ENCODE measurements around the gene TEX2.
"Not testable (repeated sequence)": the region's sequence is repeated elsewhere in the genome, so short reads cannot be mapped to it uniquely, and the experiment has no call there.

TEX2 gene

DNA sequence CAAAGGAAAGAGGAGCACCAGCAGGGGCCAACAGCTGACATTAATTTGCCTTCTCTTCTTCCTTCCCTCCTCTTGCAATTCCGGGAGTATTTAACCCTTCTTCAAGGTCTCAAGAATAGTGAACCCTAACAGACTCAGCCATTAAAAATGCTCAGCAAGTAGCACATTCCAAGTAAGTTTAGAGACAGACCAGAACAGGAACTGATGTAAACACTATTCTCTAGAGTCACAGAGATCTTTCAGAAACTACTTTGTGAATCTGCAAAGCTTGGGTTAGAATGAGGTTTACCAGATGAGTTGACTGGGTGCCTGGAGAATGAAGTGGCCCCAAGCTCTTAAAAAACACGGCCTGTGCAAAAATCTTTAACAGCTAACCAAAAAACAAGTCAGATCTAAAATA lies 50.9 kb downstream of the TEX2 start:
- DNase-seq (ENCODE audit: low read depth in 3 of 3): no peak

GRCh38 chr17:64209983-64210382 lies 53.1 kb downstream of the TEX2 start:
- no peak for DNase-seq (ENCODE audit: low read depth in 3 of 3)

DNA sequence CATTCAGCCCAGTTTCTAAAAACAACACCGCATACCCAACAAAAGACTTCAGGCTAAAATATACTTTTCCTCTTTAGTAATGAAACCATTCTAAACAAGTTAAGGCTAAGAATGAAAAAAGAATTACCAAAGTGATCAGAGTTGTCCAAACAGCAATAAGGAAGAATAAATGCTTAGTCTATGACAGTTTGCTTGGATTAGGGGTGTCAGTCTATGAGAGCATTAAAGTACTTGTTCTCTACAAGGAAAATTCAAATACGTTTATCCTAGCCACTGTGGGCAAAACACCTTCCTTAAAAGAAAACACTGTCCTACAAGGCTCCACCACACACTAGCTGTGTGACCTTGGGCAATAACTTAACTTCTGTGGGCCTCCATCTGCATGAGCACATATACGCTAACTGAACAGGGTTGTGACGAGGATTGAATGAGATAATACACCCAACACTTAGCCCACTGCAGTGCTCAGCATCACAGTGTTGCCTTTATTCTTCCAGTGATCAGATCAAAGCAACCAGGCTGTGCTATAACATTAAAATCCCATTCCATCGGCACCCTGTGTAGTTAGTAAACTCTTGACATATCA lies 53.6 kb downstream of the TEX2 start:
- DNase-seq (ENCODE audit: low read depth in 3 of 3): no peak

- DNase-seq (ENCODE audit: low read depth in 3 of 3): not testable (repeated sequence)
These were observed 54.4 kb downstream of the TEX2 start for GRCh38 chr17:64208656-64209055.

DNA sequence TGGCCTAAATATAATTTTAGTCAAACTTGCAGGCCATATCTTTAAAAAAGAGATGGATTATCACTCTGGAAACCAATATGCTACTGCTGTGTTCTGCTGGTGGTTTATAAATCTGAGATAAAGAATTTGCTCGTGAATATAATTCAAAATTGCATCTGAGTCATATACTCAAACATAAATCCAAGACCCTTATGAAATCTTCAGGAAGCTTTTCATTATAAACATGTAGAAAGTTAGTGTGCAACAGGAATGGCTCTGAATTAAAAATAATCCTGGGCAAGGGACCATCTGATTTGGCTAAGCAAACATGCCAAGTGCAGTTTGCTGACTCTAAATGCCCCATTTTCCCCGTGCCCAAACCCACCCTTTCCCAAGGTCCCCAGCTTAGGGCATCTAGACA lies 57.3 kb downstream of the TEX2 start:
- no peak for DNase-seq (ENCODE audit: low read depth in 3 of 3)

- DNase-seq (ENCODE audit: low read depth in 3 of 3): no peak
These were observed 59.4 kb downstream of the TEX2 start for GRCh38 chr17:64203630-64204029.

GRCh38 chr17:64202683-64203344 lies 60.2 kb downstream of the TEX2 start:
- DNase-seq (ENCODE audit: low read depth in 3 of 3): no peak

DNA sequence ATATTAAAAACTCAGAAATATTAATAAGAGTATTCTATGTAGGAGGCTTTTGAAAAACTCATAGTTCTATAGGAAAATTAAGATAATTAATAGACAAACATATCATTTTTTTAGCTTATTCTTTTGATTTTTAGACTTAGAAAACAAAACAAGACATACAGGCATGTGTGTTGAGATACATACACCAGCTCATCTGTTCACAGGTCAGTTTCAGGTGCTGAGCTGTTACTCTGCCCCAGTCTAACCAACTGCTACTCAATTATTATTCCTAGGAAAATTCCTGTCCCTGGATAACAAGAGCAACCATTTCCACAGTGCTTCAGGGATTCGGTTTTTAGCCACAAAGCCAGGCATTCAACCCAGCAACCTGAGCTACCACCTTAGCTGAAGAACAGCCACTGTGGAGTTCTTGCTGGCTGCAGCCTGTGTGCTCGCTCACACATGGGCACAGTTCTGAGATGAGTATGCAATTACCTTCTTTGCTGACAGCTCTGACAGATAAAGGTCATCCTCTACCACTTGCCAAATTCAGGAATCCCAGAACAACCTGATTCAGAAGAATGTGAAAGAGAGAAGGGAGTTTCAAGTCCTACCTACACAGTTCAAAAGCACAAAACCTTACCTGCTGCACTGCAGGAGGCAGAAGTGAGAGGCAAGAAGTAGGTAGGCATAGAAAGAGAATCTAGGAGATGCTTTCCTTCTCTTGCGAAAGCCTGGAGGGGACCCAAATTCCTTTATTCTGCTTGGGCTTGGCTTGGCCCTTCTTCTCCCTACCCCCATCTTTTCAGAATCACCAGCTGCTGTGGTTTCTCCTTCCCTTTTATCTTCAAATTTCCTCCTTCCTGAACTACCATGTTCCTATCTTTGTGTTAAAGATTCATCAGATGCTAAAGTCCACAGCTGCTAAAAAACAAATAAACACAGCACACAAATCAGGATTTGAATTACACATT lies 62.7 kb downstream of the TEX2 start:
- no peak for DNase-seq (ENCODE audit: low read depth in 3 of 3)

GRCh38 chr17:64198331-64199090 lies 64.5 kb downstream of the TEX2 start:
- DNase-seq (ENCODE audit: low read depth in 3 of 3): no peak

DNA sequence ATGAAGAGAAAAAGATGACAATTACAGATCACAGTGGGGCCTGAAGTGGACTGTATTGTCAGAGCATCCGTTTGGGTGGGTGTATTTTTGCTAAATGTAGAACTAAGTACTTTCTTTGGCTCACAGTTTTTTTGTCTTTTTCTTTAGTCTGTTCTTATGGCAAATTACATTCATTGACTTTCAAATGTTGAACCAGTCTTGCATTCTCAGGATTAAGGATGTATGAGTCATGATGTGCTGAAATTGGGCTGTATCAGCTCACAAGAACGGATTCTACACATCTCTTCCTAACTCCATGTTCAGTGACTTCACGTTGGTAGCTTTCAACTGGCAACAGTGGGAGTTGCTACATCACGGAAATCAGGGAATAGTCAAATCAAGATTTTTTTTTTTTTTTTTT lies 66.5 kb downstream of the TEX2 start:
- DNase-seq (ENCODE audit: low read depth in 3 of 3): no peak

- no peak for DNase-seq (ENCODE audit: low read depth in 3 of 3)
These were observed 69.5 kb downstream of the TEX2 start for GRCh38 chr17:64193561-64193960.

GRCh38 chr17:64192589-64192988 lies 70.5 kb downstream of the TEX2 start:
- DNase-seq (ENCODE audit: low read depth in 3 of 3): no peak

DNA sequence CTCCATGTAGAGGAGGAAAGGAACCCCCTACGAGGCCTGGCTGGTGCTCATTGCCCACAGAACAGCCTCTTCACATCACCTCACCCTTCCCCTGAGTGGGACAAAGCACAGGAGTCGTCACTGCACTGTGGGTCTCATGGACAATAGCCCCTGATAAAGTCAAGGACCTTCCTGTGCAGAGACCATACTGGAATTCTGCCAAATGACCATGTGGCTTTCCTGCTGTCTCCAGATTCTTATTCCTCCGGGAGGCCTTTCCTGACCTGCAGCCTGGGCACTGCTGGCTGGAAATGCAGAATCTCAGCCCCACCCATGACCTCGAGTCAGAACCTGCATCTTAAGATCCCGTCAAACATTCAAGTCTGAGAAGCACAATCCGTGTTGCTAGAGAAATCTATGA lies 72.6 kb downstream of the TEX2 start:
- no peak for DNase-seq (ENCODE audit: low read depth in 3 of 3)

DNA sequence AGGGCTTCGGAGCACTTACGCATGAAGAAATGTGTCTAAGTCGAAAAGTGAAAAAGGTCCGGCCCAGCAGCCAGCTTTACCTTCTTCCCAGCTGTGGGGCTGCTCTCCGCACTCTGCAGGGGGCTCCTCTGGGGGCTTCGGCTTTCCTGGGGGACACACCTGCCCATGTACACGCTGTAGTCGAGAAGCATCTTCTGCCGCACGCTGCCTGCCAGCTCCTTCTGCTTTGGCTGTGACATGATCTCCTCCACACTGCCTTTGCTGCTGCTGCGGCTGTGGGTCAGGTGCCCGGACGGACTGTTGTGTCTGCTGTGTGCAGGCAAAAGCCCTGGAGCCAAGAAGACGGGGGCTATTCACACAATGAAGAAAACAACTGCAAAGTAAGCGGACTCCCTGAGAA lies 75.0 kb downstream of the TEX2 start:
- no peak for DNase-seq (ENCODE audit: low read depth in 3 of 3)

DNA sequence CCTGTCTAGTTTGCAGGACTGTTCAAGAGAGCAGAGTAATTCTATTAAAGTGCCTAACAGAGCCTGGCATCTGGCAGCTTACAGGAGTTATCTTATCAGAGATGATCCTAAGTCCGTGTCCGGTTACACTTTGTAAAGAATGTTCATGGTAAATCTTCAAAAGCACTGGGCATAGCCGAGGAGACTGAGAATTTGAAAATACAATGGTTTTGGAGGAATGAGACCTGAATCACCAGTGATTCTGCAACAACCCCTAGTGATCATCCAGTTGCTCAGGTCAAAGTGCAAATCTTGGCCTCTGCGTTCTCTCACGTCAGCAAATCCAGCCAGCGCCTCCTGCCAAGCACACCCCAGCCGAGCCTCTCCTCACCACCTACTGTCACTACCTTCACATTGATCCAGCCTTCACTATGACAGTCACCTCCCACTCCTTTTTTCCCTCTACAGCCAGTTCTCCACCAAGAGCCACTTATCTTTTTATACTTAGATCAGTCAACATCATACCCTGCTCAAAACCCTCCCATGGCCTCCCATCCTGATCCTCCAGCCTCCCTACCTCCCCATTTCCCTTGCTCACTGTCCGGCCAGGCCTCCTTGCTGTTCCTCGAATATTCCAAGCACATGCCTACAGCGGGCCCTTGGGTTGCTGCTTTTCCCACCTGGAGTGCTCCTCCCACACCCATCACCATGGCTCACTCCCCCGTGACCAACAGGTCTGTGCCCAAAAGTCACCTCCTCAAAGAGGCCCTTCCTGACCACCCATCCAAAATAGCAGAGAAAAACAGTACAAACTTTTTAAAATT lies 75.8 kb downstream of the TEX2 start:
- no peak for DNase-seq (ENCODE audit: low read depth in 3 of 3)

- DNase-seq (ENCODE audit: low read depth in 3 of 3): no peak
These were observed 76.6 kb downstream of the TEX2 start for GRCh38 chr17:64186171-64187092.

DNA sequence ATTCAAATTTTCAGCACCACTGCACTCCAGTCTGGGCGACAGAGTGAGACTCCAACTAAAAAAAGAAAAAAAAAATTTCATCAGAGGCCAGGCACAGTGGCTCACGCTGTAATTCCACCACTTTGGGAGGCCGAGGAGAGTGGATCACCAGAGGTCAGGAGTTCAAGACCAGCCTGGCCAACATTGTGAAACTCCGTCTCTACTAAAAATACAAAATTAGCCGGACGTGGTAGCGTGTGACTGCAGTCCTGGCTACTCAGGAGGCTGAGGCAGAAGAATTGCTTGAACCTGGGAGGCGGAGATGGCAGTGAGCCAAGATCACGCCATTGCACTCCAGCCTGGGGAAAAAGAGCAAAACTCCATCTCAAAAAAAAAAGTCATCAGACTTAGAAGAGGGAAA lies 77.5 kb downstream of the TEX2 start:
- DNase-seq (ENCODE audit: low read depth in 3 of 3): not testable (repeated sequence)

DNA sequence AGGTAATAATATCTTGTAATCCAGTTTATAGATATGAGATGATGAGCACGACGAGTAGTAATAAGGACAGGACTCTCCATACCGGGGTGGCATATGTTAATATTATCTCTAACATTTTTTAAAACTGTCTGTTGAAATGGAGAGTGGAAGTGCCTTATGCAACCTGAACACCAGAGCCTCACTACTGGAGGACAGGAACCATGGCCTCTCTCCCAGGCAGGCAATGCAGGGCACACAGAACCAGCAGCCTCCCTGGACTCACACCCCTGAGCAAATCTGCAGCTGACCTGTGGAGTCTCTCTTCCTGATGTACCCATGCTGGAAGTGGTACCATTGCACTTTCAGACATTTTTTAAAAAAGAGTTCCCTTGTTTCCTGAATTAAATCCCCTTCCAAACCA lies 78.0 kb downstream of the TEX2 start:
- no peak for DNase-seq (ENCODE audit: low read depth in 3 of 3)

DNA sequence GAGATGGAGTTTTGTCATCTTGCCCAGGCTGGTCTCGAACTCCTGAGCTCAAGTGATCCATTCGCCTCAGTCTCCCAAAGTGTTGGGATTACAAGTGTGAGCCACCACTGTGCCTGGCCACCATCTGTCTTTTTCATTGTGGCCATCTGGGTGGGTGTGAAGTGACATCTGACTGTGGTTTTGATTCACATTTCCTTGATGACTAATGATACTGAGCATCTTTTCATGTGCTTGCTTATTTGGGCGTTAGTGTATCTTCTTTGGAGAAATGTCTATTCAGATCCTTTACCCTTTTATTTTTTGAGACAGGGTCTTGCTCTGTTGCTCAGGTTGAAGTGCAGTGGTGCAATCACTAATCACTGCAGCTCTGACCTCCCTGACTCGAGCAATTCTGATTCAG lies 79.2 kb downstream of the TEX2 start:
- DNase-seq (ENCODE audit: low read depth in 3 of 3): no peak
